Mesothelial cell of epicardium (in vitro differentiated cells): ENCODE results near the gene JAG2. TPM values are rescaled to one million over a fixed set of nuclear protein-coding genes. Genes with fewer than 3 reads are reported as not detected.

Source experiments
- DNase-seq, 2 experiments: peaks; one replicate each; pipeline ENCODE4 v3.0.0; 2021; ENCODE audit warnings: low spot score in 2 of 2; ENCODE audit not compliant: unreplicated experiment in 2 of 2
- H3K27ac Mint-ChIP-seq: 2 replicates; pipeline ENCODE4 v1.8.0; 2021; ENCODE audit warnings: mixed read lengths
- H3K27me3 Mint-ChIP-seq: 2 replicates; pipeline ENCODE4 v1.8.0; 2021; ENCODE audit warnings: low read depth, mixed read lengths
- H3K36me3 Mint-ChIP-seq: 2 replicates; pipeline ENCODE4 v1.8.0; 2021; ENCODE audit warnings: mixed read lengths
- H3K4me1 Mint-ChIP-seq: 2 replicates; pipeline ENCODE4 v1.8.0; 2021; ENCODE audit warnings: mixed read lengths
- H3K4me3 Mint-ChIP-seq: 2 replicates; pipeline ENCODE4 v1.8.0; 2021; ENCODE audit warnings: mild to moderate bottlenecking, moderate library complexity, mixed read lengths
- H3K9me3 Mint-ChIP-seq: 2 replicates; pipeline ENCODE4 v1.8.0; 2021; ENCODE audit warnings: mixed read lengths
- CTCF ChIP-seq: fragments of 200-600 bp; sonication (generic); IDR thresholded peaks from one replicate; pipeline ENCODE4 v1.5.0; 2021; ENCODE audit warnings: antibody characterized with exemption; ENCODE audit not compliant: unreplicated experiment
- total RNA-seq: library from RNA; stranded (reverse); gene quantifications from 3 replicates; pipeline ENCODE4 v1.2.1, GENCODE V29; 2021

JAG2 gene
- total RNA-seq, 1 donor from 2014 or later: 38.9 TPM

- H3K4me3 Mint-ChIP-seq: peak overlapping the region; percentile 67
- H3K27ac Mint-ChIP-seq: no peak overlapping the region
- H3K9me3 Mint-ChIP-seq: no peaks in the 10 kb centered on the region
- H3K4me1 Mint-ChIP-seq: peaks cover 26% of the 10 kb centered on the region
- H3K36me3 Mint-ChIP-seq: no peaks in the 10 kb centered on the region
- H3K27me3 Mint-ChIP-seq: peaks cover 26% of the 10 kb centered on the region
- no peak for TF ChIP-seq CTCF
- no peak for DNase-seq
Observed at GRCh38 chr14:105169776-105170655, 1.4 kb upstream of the JAG2 start.

DNA sequence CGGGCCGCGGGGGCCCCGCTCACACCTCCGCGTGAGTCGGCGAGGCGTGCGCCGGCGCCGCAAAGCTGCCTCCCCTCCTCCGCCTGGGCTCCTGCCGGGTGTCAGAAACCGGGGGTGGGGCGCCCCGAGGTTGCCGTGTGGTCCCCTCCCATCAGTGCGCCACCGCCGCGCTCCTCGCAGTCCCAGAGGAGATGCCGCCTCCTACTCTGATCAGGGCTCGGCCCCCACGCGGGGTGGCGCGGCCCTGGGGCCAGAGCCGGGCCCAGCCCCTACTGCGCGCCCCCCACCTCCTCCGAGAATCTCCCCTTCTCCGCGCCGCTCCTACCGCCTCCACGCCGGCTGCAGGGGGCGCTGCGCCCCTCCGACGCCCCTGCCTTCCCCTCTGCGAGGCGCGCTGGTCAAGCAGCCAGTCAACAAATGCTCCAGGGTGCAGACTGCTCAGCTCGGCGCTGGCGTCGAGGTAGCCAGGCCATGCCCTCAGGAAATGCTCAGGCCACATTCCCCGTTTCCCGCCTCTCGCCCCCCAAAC lies 467 bp upstream of the JAG2 start:
- H3K27me3 Mint-ChIP-seq: peaks cover 28% of the 10 kb centered on the region
- peak in 1 of 2 experiments; percentile 58 for DNase-seq

DNA sequence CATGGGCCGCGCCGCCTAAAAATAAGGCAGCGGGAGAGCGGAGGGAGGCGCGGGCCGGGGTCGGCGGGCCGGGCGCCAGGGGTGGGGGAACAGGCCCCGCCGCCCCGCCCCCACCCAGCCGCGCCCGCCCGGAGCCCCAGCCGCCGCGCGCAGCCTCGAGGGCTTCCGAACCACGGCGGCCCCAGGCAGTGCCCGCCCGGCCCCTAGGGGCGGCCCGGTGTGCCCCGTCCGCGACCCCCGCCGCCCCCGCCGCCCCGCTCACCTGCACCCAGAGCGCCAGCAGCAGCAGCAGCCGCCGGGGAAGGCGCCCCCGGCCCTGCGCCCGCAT lies 519 bp downstream of the JAG2 start:
- DNase-seq: no peak
- Mint-ChIP-seq H3K27ac (no peak overlapping the region), H3K4me3 (peak overlapping the region; percentile 59), H3K9me3 (no peaks in the 10 kb centered on the region), H3K36me3 (no peaks in the 10 kb centered on the region), H3K27me3 (peaks cover 28% of the 10 kb centered on the region), H3K4me1 (peaks cover 26% of the 10 kb centered on the region)
- no peak for TF ChIP-seq CTCF

More for the DNA sequence above, 467 bp upstream of the JAG2 start:
- H3K4me1 Mint-ChIP-seq: peaks cover 26% of the 10 kb centered on the region
- no peak overlapping the region for H3K27ac Mint-ChIP-seq
- H3K9me3 Mint-ChIP-seq: no peaks in the 10 kb centered on the region
- TF ChIP-seq CTCF: peak; percentile 48
- peak overlapping the region; percentile 62 for H3K4me3 Mint-ChIP-seq
- H3K36me3 Mint-ChIP-seq: no peaks in the 10 kb centered on the region

- Mint-ChIP-seq H3K27me3 (peaks cover 28% of the 10 kb centered on the region), H3K4me1 (peaks cover 26% of the 10 kb centered on the region), H3K36me3 (no peaks in the 10 kb centered on the region), H3K27ac (no peak overlapping the region), H3K9me3 (no peaks in the 10 kb centered on the region), H3K4me3 (peak overlapping the region; percentile 59)
- TF ChIP-seq CTCF: no peak
- DNase-seq: no peak
Observed at GRCh38 chr14:105167303-105168092, 1.1 kb downstream of the JAG2 start.

- no peaks in the 10 kb centered on the region for H3K9me3 Mint-ChIP-seq
- peak overlapping the region; percentile 49 for H3K4me3 Mint-ChIP-seq
- no peak for DNase-seq
- H3K4me1 Mint-ChIP-seq: peaks cover 26% of the 10 kb centered on the region
- no peak overlapping the region for H3K27ac Mint-ChIP-seq
- peaks cover 26% of the 10 kb centered on the region for H3K27me3 Mint-ChIP-seq
- TF ChIP-seq CTCF: no peak
- no peaks in the 10 kb centered on the region for H3K36me3 Mint-ChIP-seq
Observed at GRCh38 chr14:105166571-105167302, 1.8 kb downstream of the JAG2 start.
